ENCODE results near the gene ALKBH8.
A peak's percentile ranks its signal among the peaks of the same experiment; 100 is the strongest.

Gene ALKBH8, protein sequence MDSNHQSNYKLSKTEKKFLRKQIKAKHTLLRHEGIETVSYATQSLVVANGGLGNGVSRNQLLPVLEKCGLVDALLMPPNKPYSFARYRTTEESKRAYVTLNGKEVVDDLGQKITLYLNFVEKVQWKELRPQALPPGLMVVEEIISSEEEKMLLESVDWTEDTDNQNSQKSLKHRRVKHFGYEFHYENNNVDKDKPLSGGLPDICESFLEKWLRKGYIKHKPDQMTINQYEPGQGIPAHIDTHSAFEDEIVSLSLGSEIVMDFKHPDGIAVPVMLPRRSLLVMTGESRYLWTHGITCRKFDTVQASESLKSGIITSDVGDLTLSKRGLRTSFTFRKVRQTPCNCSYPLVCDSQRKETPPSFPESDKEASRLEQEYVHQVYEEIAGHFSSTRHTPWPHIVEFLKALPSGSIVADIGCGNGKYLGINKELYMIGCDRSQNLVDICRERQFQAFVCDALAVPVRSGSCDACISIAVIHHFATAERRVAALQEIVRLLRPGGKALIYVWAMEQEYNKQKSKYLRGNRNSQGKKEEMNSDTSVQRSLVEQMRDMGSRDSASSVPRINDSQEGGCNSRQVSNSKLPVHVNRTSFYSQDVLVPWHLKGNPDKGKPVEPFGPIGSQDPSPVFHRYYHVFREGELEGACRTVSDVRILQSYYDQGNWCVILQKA

DNA sequence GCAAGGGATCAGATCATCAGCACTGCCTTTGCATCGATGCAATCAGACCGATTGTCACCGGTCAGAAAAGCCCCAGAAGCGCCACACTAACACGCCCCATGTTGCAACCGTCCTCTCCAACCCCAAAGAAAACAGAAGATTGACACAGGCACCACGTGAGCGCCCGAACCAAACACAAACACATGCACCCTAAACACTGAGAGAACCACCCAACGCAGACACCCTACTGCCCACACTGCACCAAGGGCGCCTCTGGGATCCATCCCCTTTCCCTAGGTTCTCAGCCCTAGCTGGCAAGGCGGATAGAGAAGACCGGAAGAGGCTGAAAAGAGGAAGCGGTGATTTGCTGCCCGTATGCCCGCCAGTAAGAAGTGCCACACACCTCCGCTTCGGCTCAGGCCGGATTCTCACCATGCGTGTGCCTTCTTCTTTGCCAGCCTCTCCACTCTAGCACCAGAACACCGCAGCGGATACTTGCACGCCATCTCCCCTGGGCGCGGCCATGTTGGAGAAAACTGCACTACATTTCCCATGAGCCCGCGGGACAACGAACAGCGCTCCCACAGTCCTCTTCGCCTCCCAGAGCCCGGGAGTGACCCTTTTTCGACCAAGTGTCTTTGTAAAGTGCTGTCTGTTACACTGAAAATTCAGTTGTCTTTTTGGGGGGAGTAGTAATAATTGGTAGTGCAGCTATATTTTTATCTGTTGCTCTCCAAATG is at the start of gene ALKBH8:
Gene ALKBH8, minus strand, starts transcription at position 517 of the 719 bp plus-strand sequence. CDS start 4,842 bp downstream, outside the sequence.
- Histone ChIP-seq H3K9me2 (replicated peaks; ENCODE audit: insufficient read depth, low read length) (no peaks in the 10 kb centered on the region), H3K4me3 (ENCODE audit: insufficient read depth, low read length, poor library complexity, severe bottlenecking) (peak within 1 kb of the TSS; percentile 83), H3K79me2 (ENCODE audit: insufficient read depth, low read length) (peaks cover 45% of the 10 kb centered on the region), H4K20me1 (ENCODE audit: low read depth, low read length) (no peaks in the 10 kb centered on the region), H3F3A (ENCODE audit: insufficient read depth) (peaks cover 50% of the 10 kb centered on the region), H3K27ac (ENCODE audit: low read depth, low read length) (peak within 1 kb of the TSS; percentile 88), H3K9me3 (ENCODE audit: insufficient read depth, low read length) (no peaks in the 10 kb centered on the region), H3K4me2 (ENCODE audit: low read depth, low read length, poor library complexity, severe bottlenecking) (peak within 1 kb of the TSS; percentile 70), H3K36me3 (ENCODE audit: low read length) (peaks cover 7% of the 10 kb centered on the region; the same call in 1 of the 2 replicates), H3K27me3 (ENCODE audit: low read length) (no peaks in the 10 kb centered on the region), H3K9ac (ENCODE audit: low read length) (peak within 1 kb of the TSS; percentile 59), H2AFZ (ENCODE audit: low read depth, low read length, severe bottlenecking) (peak within 1 kb of the TSS; percentile 86)
- no peak for TF ChIP-seq EZH2phosphoT487 (conservative IDR thresholded peaks at IDR 0.05; ENCODE audit: low read length)
- TF ChIP-seq, protein P1, sequence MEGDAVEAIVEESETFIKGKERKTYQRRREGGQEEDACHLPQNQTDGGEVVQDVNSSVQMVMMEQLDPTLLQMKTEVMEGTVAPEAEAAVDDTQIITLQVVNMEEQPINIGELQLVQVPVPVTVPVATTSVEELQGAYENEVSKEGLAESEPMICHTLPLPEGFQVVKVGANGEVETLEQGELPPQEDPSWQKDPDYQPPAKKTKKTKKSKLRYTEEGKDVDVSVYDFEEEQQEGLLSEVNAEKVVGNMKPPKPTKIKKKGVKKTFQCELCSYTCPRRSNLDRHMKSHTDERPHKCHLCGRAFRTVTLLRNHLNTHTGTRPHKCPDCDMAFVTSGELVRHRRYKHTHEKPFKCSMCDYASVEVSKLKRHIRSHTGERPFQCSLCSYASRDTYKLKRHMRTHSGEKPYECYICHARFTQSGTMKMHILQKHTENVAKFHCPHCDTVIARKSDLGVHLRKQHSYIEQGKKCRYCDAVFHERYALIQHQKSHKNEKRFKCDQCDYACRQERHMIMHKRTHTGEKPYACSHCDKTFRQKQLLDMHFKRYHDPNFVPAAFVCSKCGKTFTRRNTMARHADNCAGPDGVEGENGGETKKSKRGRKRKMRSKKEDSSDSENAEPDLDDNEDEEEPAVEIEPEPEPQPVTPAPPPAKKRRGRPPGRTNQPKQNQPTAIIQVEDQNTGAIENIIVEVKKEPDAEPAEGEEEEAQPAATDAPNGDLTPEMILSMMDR (IDR thresholded peaks at IDR 0.05; ENCODE audit: insufficient read depth, low read length, poor library complexity, severe bottlenecking), result no peak

GRCh38 chr11:107612445-107612844 is 46.9 kb upstream of the ALKBH8 start:
- H3K4me2 ChIP-seq (ENCODE audit: low read depth, low read length, poor library complexity, severe bottlenecking), result no peak overlapping the region
- H2AFZ ChIP-seq (ENCODE audit: low read depth, low read length, severe bottlenecking), result no peak overlapping the region
- no peak overlapping the region for H3K4me3 ChIP-seq (ENCODE audit: insufficient read depth, low read length, poor library complexity, severe bottlenecking)
- no peaks in the 10 kb centered on the region for H3K79me2 ChIP-seq (ENCODE audit: insufficient read depth, low read length)
- no peaks in the 10 kb centered on the region for H3K27me3 ChIP-seq (ENCODE audit: low read length)
- H3K9ac ChIP-seq (ENCODE audit: low read length), result no peak overlapping the region
- no peaks in the 10 kb centered on the region for H3K36me3 ChIP-seq (ENCODE audit: low read length)
- TF ChIP-seq, protein P1 (IDR thresholded peaks at IDR 0.05; ENCODE audit: insufficient read depth, low read length, poor library complexity, severe bottlenecking), result no peak
- no peak for TF ChIP-seq EZH2phosphoT487 (conservative IDR thresholded peaks at IDR 0.05; ENCODE audit: low read length)
- H3K27ac ChIP-seq (ENCODE audit: low read depth, low read length), result no peak overlapping the region
- no peaks in the 10 kb centered on the region for H3F3A ChIP-seq (ENCODE audit: insufficient read depth)
- no peaks in the 10 kb centered on the region for H4K20me1 ChIP-seq (ENCODE audit: low read depth, low read length)
- H3K9me3 ChIP-seq (ENCODE audit: insufficient read depth, low read length), result no peaks in the 10 kb centered on the region
- H3K9me2 ChIP-seq (replicated peaks; ENCODE audit: insufficient read depth, low read length), result no peaks in the 10 kb centered on the region

GRCh38 chr11:107609400-107610218 is 44.1 kb upstream of the ALKBH8 start:
- H3K27ac ChIP-seq (ENCODE audit: low read depth, low read length), result no peak overlapping the region
- H4K20me1 ChIP-seq (ENCODE audit: low read depth, low read length), result no peaks in the 10 kb centered on the region
- H3K27me3 ChIP-seq (ENCODE audit: low read length), result no peaks in the 10 kb centered on the region
- no peaks in the 10 kb centered on the region for H3F3A ChIP-seq (ENCODE audit: insufficient read depth)
- TF ChIP-seq, protein P1 (IDR thresholded peaks at IDR 0.05; ENCODE audit: insufficient read depth, low read length, poor library complexity, severe bottlenecking), result no peak
- TF ChIP-seq EZH2phosphoT487 (conservative IDR thresholded peaks at IDR 0.05; ENCODE audit: low read length), result no peak
- no peaks in the 10 kb centered on the region for H3K36me3 ChIP-seq (ENCODE audit: low read length)
- H3K9ac ChIP-seq (ENCODE audit: low read length), result no peak overlapping the region
- no peaks in the 10 kb centered on the region for H3K79me2 ChIP-seq (ENCODE audit: insufficient read depth, low read length)
- H2AFZ ChIP-seq (ENCODE audit: low read depth, low read length, severe bottlenecking), result no peak overlapping the region
- H3K4me3 ChIP-seq (ENCODE audit: insufficient read depth, low read length, poor library complexity, severe bottlenecking), result no peak overlapping the region
- H3K9me3 ChIP-seq (ENCODE audit: insufficient read depth, low read length), result no peaks in the 10 kb centered on the region
- H3K9me2 ChIP-seq (replicated peaks; ENCODE audit: insufficient read depth, low read length), result no peaks in the 10 kb centered on the region
- no peak overlapping the region for H3K4me2 ChIP-seq (ENCODE audit: low read depth, low read length, poor library complexity, severe bottlenecking)
